ENCODE measurements around the gene RNF113B. TPM values are rescaled to one million over a fixed set of nuclear protein-coding genes. Genes with fewer than 3 reads are reported as not detected.

Gene RNF113B
- total and polyA plus RNA-seq, 2 of the 13 experiments (the other 11 are each of a cell fraction or from before 2014, with no cell fraction given), result not detected

GRCh38 chr13:98173431-98174152, 3.5 kb downstream of the RNF113B start (continued):
- TF ChIP-seq PATZ1 (CRISPR knock-in tag; IDR thresholded peaks at IDR 0.05) (0 out of 2 replicates have a peak, but pooled peaks have one; percentile 33), TFDP2 (CRISPR knock-in tag; IDR thresholded peaks at IDR 0.05) (no peak), CREBL2 (CRISPR knock-in tag; IDR thresholded peaks at IDR 0.05; ENCODE audit: borderline replicate concordance) (no peak), SOX13 (IDR thresholded peaks at IDR 0.05) (no peak), SOX13 (CRISPR knock-in tag; conservative IDR thresholded peaks at IDR 0.05 in 1 of 2, IDR thresholded peaks at IDR 0.05 in 1 of 2) (peak in 1 of 2 experiments; percentile 81; a peak in 2 of 4 replicates), HNF1B (CRISPR knock-in tag; IDR thresholded peaks at IDR 0.05) (peak; percentile 84), ZNF781 (CRISPR knock-in tag; IDR thresholded peaks at IDR 0.05; ENCODE audit: borderline replicate concordance, not compliant biosample characterization) (no peak), JUND (CRISPR knock-in tag; IDR thresholded peaks at IDR 0.05) (no peak), RCOR2 (CRISPR knock-in tag; IDR thresholded peaks at IDR 0.05) (peak; percentile 89), BCL6 (CRISPR knock-in tag; IDR thresholded peaks at IDR 0.05) (peak; percentile 83), EEA1 (CRISPR knock-in tag; IDR thresholded peaks at IDR 0.05; ENCODE audit: borderline replicate concordance) (no peak), ZBTB4 (CRISPR knock-in tag; IDR thresholded peaks at IDR 0.05; ENCODE audit: borderline replicate concordance) (no peak), ATF3 (CRISPR knock-in tag; IDR thresholded peaks at IDR 0.05) (0 out of 2 replicates have a peak, but pooled peaks have one; percentile 33), ZNF709 (CRISPR knock-in tag; IDR thresholded peaks at IDR 0.05) (no peak), ARNT2 (CRISPR knock-in tag; IDR thresholded peaks at IDR 0.05; ENCODE audit: low read depth) (peak; percentile 57; the same call in 1 of the 2 replicates), DBP (CRISPR knock-in tag; IDR thresholded peaks at IDR 0.05; ENCODE audit: not compliant biosample characterization) (no peak), ZNF468 (CRISPR knock-in tag; IDR thresholded peaks at IDR 0.05) (no peak)
